GM18858 (cell line): Measurements from ENCODE around the gene MIF4GD.
"Not testable (repeated sequence)": the region's sequence is repeated elsewhere in the genome, so short reads cannot be mapped to it uniquely, and the experiment has no call there.

Source experiments
- ATAC-seq: cut with Tn5 transposase; IDR thresholded peaks from one replicate; pipeline ENCODE4 v1.9.1; 2021; ENCODE audit not compliant: unreplicated experiment

The MIF4GD gene

DNA sequence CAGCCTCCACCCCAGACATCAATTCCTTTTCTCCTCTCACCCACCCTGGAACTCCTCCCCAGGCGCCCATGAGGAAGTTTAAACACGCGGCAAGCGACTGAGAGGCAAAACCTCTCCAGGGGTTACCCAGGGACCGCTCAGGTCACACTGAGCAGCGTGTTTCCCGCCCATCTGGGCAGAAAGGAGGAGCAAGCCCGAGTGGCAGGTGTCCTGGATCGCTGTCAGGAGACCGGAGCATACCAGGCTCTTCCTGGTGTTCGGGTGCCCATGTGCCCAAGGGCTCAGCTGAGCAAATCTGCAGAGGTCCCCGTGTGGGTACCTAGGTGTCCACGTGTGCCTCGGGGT, 17.7 kb upstream of the MIF4GD start:
- no peak for ATAC-seq

DNA sequence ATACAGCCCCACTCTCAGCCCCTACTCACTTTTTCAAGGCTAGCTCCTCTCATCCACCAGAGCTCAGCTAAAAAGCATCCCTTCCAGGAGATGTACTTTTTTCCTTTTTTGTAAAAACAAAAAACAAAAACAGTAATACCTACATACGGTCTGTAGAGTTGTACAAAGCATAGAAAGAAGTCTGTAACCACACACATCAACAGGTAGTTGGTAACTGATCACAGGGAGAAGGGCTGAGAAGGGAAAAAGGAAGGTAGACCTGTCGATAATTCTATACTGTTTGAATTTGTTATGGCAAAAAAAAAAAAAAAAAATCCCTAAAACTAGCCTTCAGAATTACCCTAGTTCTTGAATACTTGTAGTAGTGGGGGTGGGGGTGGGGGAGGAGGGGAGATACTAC, 17.3 kb upstream of the MIF4GD start:
- ATAC-seq, result no peak

DNA sequence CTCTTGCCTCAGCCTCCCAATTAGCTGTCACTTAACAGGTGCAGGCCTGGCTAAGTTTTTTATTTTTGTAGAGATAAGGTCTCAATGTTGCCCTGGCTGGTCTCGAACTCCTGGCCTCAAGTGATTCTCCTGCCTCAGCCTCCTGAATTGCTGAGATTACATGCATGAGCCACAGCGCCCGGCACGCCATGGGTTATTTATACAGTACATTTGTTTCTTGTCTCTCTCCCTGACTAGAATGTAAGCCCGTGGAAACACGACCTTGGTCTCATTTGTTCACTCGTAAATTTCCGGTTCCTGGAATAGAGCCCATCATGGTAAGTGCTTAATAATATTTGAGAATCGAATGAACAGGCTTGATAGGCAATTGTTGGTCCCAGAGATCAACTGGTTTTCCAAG, 16.2 kb upstream of the MIF4GD start:
- no peak for ATAC-seq

DNA sequence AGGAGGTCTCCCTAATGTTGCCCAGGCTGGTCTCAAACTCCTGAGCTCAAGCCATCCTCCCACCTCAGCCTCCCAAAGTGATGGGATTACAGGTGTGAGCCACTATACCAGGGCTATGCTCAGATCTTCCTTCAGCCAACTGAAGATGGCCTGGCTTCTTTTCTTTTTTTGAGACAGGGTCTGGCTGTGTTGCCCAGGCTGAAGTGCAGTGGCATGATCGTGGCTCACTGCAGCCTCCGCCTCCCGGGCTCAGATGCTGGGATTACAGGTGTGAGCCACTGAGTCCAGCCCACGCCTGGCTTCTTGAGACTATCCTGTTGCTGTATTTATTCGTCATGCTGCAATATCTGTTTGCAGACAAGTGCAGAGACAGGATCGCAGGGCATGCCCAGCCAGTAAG, 14.1 kb upstream of the MIF4GD start:
- no peak for ATAC-seq

DNA sequence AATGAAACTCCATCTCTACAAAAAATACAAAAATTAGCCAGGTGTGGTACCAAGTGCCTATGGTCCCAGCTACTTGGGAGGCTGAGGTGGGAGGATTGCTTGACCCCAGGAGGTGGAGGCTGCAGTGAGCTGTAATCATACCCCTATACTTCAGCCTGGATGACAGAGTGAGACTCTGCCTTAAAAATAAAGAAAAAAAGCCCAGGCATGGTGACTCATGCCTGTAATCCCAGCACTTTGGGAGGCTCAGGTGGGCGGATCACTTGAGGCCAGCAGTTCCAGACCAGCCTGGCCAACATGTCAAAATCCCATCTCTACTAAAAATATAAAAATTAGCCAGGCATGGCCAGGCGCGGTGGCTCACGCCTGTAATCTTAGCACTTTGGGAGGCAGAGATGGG, 9.2 kb upstream of the MIF4GD start:
- ATAC-seq, result not testable (repeated sequence)

DNA sequence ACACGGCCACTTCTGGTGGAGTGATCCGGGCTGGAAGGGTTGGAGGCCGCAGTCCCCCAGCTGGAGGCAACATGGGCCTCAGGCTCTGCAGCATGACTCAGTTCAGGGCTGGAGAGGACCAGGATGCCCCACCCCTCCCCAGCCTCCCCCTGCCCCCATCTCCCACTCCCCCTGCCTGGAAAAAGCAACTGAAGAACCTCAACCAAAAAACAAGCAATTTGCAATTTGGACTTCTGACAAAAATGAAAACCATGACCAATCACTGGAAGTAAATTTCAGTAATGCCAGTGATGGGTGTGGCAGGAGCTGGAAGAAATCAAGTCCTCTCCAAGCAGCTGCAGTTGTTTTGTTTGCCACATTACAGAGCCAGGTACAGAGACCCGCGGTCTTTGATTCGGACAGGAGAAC, 6.6 kb upstream of the MIF4GD start:
- ATAC-seq, result no peak

DNA sequence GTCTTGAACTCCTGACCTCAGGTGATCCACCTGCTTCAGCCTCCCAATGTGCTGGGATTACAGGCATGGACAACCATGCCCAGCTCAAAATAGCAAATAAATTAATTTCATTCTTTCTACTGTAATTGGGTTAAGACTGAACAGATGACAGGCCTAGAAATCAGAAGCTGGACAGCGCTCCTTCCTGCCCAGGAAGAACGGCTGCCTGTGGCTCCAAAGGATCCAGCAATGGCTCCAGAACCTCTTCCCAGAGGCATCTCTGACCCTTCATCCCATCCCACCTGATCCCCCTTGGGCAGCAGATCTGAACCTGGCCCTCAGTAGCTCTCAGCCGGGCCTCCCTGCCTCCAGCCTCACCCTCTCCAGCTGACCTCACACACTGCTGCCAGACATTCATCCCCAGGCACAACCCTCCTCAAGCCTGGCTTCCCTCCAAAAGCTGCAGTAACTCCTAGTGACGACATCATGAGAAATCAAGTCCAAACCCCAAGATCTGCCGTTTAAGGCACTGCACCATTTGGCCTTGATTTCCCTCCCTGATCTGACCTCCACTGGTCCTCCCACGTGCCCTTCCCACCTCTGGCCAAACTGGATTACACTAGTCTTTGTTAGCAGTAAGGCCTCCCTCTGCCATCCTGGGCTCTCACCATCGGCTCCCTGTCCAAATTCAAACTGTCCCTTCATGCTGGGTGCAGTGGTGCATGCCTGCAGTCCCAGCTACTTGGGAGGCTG, 3.1 kb upstream of the MIF4GD start:
- ATAC-seq, result no peak

DNA sequence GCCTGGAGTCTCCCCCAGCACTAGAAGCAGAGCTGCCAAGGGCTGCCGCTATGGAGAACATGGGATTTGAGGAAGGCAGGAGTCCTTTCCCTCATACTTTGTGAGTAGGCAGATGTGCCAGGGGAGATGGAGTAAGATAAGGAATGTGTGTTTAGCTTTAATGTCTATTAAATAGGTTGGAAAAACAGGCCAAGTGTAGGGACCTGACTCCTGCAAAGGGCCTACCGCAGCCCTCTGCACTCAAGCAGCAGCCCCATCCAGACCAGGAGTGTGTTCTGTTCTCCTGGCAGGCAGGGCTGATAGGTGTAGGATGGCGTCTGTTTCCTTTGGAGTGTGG, 1.8 kb upstream of the MIF4GD start:
- ATAC-seq, result no peak

DNA sequence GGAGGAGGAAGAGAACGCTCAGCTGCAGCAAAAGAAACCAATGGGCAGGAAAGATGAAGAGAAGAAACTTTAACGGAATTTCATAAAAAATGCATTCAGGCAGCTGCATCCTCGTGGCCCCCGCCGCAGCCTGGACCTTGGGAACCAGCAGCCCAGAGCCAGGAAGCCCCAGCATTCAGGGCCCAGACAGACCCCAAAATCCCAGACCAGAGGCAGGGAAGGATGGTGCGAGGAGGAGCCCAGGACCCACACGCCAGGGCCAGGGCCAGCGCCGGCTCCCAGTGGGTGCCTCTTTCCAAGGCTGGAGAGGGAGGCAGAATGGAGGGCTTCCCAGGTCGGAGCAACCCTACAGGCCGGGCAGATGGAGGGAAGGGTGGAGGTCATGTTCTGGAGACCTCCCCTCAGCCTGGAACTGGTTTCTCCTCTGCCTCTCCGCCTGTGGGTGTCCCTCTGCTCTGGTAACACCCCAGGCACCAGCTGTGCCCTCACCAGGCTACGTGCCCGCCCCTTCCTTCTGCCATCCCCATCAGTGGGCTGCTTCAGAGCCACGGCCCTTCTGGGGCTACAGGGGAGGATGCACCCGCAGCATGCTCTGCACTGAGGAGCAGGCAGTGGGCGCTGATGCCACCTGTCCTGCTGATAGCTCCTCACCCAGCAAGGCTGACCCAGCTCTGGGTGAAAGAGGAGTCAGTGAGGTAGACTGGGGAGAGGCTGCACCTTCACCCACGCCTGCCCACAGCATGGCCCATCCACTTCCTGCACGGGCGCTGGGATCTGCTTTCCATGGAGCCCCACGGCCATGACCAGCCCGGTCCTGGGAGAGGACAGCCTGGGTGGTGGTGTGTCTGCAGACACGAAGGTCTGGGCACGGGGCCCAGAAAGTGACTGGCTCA, 1.2 kb upstream of the MIF4GD start:
- ATAC-seq, result no peak

DNA sequence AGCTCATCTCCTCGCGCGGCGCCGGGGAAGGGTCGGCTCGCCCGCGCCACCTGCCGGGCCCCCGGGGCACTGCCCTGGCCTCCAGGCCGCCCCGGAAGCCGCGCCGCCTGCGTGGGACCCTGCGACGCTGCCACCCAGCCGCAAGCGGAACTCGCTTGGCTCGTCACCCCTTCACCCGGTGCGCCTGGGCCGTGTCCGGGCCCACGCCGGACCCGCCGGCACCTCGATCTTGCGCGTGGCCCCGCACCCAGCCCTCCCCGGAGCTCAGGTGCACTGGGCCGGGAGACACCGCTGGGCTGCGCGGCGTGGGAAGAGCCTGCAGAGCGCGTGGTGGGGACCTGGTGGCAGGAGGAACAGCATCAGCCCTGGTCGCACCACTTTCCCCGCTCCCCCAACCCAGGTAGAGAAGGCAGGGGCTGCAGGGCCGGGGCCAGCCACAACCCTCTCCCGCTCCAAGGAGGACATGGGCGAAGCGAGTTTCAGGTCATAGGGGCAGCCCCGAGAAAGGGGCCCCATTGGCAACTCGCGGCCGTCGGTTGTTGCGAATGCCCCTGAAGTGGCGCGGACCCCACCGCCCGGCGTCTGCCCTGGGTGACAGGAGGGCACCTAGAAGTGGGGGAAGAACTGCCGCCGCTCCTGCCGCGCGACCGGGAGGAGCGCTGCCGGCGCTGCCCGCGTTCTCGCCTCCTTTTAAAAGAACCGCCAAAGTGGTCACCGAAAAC, 363 bp upstream of the MIF4GD start:
- ATAC-seq, result no peak

DNA sequence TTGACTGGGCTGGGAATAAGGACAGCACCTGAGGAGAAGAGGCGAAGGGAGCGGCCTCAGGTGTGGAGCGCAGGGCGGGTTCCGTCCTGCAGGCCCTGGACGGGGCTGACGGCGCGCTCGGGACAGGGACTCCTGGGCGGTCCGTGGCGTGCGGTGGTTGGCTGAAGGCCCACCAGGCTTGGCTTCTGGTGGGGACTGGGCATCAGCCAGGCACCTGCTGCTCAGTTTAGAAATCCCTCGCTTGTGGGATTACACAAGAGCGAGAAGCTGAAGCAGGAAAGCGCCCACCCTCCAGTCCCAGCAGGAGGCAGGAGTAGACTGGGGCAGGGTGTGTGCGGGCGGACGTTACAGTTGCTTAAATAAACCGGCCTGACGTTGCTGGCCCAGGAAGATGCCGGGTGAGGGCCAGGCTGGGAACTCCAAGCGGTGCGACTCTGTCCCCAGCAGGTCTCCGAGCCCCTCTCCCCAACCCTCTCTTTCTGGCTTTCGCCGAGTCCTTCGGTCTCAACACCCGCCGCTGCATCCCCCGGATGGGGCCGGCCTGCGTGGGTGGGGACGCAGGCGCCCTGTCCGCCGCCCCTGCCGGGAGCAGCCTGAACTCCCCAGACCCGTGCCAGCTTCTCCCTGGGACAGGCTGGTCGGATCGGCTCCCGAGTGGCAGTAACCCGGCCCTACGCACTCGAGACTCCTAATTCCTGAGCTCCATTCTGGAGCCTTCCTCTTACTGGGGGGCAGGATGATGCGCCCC, 639 bp downstream of the MIF4GD start:
- peak; percentile 18 for ATAC-seq

DNA sequence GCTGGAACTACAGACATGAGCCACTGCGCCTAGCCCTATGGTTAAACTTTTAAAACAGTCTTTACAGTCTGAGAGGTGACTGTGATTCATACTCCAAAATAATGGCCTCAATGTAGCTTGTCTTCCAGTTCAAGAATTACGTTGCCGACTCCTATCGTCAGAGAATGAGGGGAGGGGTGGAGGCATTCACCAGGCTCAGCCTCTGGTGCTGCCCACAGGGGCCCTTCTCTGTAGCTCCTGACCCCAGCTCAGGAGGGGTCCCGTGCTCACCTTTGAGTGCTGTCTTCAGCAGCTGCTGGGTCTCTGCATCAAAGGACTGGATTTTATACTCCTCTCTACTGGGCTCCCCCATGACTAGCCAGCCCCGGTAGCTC, 1.2 kb downstream of the MIF4GD start:
- no peak for ATAC-seq

DNA sequence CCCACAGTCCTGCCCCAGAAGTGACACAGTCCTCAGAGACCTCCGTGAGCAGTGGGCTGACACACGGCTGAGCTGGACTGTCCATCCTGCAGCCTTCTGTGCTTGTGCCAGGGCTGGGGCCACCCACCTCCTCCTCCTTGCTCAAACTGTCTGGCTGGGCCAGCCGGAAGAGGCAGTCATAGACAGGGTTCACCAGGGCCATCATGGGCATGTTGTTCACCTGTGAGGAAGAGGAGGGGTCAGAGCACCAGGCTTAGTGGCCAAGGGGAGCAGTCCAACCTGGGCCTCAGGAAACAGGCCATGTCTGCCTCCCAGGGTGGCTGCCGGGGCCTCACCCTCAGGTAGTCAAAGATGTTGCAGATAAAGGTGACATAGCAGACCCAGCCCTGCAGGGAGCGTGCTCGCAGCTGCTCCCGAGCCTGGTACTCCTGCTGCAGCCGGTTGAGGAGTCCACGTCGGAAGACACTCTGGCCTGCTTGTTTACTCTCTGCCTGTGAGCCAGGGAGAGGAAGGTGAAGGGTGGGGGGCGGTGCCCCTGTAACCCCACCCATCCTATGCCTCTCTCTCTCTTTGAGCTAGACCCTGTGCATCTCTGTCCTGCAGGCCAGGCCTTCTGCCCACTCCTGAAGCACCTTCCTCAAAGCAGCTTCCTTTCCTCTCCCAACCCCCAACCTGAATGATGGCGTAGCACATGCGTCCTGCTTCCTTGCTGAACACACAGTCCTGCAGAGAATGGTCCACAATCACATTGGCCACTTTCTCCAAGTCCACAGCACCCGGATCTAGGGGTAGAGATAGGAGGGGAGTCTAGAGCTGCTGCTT, 3.4 kb downstream of the MIF4GD start:
- no peak for ATAC-seq

DNA sequence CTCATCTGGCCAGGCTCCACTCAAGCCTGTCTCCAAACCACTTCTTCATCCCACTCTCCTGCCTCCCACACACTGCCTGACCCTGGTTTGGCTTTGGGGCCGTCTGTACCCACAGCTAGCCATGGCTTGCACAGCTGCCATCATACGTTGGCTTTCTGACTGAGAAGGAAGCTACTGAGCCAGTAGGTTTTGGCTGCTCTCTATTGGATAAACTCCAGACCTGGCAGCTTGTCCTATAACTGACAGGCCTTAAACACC, 3.9 kb downstream of the MIF4GD start:
- no peak for ATAC-seq

DNA sequence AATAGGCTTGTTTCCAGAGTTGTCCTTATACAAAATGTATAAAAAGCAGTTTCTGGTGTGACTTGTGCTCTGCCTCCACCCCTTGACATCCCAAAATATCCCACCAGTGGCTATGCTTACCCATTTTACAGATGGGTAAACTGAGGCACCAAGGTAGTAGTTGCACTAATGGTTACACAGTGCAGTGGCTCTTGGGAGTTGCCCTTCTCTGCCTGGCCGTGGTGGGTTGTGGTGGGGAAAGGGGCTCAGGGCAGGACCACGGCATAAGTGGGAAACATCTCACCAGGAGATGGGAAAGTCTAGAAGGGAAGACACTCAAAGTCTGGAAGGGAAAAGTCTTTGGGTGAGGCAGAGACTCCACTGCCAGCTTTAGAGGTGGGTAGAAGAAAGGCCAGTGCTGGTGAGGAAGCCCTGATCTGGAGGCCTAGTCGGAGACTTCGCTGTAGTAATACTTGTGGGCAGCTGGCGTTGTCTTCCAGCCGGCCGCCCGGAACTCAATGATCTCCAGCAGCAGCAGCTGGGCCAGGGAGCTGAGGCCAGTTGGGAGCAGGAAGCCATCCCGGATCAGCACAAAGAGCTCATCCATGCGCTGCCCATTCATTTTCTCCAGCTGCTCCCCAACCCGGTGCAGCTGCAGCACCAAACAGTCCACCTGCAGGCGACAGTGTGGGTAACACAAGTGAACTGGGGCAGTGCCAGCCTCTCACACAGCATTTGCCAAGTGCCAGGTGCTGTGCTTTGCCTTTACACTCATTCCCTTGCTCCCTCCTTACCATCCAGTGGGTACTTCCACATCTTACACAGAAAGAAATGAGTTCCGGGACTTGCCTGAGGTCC, 4.5 kb downstream of the MIF4GD start:
- no peak for ATAC-seq

DNA sequence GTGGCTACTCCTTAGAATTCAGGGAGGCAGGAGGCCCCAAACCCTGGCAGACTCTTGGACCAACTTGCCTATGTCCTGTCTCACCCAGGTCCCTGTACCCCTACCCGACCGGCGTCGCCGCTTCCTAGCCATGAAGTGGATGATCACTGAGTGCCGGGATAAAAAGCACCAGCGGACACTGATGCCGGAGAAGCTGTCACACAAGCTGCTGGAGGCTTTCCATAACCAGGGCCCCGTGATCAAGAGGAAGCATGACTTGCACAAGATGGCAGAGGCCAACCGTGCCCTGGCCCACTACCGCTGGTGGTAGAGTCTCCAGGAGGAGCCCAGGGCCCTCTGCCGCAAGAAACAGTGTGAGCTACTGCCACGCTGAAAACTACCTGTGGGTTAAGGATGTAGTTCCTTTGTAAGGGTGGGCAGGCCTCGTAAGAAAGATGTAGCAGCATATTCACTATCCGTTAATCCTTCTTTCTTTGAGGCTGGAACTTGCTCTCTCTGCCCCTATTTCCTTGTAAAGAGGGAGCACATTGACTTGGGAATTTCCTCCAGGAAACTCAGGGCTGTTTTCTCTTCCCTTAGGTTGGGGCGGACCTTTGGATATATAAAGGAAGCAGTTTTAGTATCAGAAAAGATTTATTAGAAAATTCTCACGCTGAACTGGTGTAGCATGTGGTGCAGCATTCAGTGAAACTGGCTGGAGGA, 5.3 kb downstream of the MIF4GD start:
- no peak for ATAC-seq

DNA sequence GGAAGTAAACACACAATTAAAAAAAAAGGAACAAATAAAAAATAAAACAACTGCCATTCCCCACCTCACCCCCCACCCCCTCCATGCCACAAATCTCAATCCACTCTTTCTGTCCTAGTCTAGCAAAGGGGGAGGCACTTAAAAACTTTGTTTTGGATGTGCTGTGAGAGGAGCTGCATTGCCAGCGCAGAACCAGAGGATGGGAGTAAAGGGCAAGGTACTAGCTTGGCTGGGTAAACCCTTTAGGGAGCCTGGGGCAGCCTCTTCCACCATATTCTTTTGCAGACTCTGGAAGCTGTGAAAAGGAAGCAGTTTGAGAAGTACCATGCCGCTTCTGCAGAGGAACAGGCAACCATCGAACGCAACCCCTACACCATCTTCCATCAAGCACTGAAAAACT, 8.0 kb downstream of the MIF4GD start:
- no peak for ATAC-seq

DNA sequence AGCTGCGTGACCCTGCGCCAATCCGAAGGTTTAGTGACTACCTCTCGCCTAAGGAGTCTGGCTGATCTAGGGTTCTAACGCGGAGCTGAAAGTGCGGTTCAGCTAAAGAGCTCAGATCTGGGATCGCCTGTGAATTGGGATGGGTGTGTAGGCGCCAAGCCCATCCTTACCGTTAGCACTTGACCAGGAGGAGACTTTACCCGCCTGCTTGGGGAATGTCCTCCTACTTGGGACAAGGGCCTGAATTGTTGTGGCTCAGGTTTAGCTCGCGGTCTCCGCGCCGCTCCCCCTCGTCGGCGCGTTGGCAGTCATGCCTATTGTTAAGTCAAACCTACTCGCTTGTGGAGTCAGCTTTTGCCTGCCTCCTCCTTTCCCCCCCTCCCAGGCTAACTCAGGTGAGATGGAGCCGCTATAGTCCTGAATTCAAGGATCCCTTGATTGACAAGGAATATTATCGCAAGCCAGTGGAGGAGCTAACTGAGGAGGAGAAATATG, 8.9 kb downstream of the MIF4GD start:
- ATAC-seq, result no peak
